ENCODE measurements around the gene ACKR2. TPM values are rescaled to one million over a fixed set of nuclear protein-coding genes. Genes with fewer than 3 reads are reported as not detected.

The ACKR2 gene
- total RNA-seq, 4 donors from 2014 or later = 1.2 to 6.6 (median 3.4) TPM

DNA sequence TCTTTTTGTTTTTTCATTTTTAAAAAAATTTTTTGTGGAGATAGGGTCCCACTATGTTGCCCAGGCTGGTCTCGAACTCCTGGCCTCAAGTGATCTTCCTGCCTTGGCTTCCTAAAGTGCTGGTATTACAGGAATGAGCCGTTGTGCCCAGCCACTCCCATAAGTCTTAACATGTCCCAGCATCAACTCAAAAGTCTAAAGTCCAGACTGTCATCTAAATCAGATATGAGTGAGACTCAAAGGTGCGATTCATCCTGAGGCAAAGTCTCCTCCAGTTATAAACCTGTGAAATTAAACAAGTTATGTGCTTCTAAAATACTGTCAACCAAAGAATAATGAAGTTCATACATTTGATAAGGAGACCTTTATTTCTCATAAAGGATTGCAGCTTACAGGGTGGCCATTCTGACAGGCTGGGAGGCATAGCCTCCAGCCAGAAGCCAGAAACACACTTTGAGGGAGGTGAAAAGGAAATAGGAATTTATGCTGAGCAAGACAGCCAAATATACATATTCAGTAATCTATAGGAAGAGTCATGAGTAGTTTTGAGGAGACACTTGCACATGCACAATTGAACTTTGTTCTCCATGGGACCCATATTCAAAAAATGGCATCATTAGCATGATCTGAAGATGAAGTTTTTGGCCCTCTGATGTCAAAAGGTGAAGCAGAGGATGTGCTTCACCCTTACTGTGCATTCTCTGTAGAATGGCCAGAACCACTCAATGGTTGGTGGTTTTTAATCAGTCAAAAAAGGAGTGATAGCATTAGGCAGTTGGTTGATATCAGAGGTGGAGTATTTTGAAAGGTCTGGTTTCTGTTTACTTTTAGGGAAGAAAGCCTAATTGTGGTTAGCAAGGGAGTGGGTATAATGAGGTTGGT is 85.7 kb downstream of the ACKR2 start:
- no peaks in the 10 kb centered on the region for H3K36me3 ChIP-seq
- no peaks in the 10 kb centered on the region for H3K9me3 ChIP-seq
- WGBS = 56% methylated on average over 3 of the region's 3 CpGs
- H3K27ac ChIP-seq = no peak overlapping the region
- no peak overlapping the region for H3K4me3 ChIP-seq
- no peak for DNase-seq (ENCODE audit: low spot score in 2 of 2)
- peaks cover 11% of the 10 kb centered on the region for H3K4me1 ChIP-seq
- TF ChIP-seq, protein P1, sequence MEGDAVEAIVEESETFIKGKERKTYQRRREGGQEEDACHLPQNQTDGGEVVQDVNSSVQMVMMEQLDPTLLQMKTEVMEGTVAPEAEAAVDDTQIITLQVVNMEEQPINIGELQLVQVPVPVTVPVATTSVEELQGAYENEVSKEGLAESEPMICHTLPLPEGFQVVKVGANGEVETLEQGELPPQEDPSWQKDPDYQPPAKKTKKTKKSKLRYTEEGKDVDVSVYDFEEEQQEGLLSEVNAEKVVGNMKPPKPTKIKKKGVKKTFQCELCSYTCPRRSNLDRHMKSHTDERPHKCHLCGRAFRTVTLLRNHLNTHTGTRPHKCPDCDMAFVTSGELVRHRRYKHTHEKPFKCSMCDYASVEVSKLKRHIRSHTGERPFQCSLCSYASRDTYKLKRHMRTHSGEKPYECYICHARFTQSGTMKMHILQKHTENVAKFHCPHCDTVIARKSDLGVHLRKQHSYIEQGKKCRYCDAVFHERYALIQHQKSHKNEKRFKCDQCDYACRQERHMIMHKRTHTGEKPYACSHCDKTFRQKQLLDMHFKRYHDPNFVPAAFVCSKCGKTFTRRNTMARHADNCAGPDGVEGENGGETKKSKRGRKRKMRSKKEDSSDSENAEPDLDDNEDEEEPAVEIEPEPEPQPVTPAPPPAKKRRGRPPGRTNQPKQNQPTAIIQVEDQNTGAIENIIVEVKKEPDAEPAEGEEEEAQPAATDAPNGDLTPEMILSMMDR (IDR thresholded peaks at IDR 0.05) = no peak
- no peak for TF ChIP-seq POLR2A (IDR thresholded peaks at IDR 0.05)
- no peak for TF ChIP-seq EP300 (IDR thresholded peaks at IDR 0.05)
- no peak for TF ChIP-seq POLR2AphosphoS5 (IDR thresholded peaks at IDR 0.05)
- H3K27me3 ChIP-seq = no peaks in the 10 kb centered on the region

DNA sequence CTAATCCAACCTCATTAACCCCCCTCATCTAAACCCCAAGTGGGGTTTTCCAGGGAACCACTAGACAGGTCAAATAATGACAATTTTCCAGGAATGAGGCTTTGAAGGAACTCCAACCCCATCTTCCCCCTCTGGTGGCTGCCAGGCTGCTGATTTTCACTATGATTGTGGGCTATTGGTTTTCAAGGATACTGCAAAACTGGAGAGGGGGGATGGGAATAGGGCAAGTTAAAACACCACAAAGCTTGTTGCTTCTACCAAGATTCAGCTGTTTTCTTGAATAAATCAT is 86.3 kb downstream of the ACKR2 start:
- TF ChIP-seq, protein P1 (IDR thresholded peaks at IDR 0.05) = no peak
- no peak for TF ChIP-seq POLR2A (IDR thresholded peaks at IDR 0.05)
- no peak for TF ChIP-seq POLR2AphosphoS5 (IDR thresholded peaks at IDR 0.05)
- TF ChIP-seq EP300 (IDR thresholded peaks at IDR 0.05) = no peak
- Histone ChIP-seq H3K27me3 (no peaks in the 10 kb centered on the region), H3K9me3 (no peaks in the 10 kb centered on the region), H3K4me3 (no peak overlapping the region), H3K4me1 (peaks cover 16% of the 10 kb centered on the region), H3K27ac (no peak overlapping the region), H3K36me3 (no peaks in the 10 kb centered on the region)
- no peak for DNase-seq (ENCODE audit: low spot score in 2 of 2)

DNA sequence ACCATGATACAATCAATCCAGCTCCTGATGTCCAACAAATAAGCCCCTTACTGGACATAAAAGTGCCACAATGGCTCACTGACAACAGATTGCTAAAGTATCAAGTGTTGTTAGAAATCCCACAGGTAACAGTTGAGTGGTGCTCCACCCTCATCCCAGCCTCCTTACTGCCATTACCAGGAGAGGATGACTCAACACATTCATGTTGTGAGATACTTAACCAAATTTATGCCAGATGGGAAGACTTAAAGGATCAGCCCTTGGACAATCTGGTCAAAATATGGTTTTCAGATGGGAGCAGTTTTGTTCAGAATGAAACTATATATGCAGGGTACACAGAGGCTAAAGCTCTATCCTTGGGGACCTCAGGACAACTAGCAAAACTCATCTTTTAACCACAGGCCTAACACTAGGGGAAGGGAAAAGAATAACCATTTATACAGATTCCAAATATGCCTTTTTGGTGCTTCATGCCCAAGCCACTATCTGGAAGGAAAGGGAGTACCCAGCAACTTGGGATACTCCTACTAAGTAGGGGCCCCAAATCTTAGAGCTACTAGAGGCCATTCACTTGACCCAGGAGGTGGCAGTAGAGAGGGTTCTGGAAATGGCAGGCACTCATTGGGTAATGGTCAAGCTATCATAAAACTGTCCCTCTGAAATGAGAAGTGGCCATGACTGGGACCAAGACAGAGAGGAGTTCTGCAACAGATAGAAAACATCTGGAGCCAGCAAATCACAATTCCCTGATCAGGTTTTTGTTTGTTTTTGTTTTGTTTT is 89.8 kb downstream of the ACKR2 start:
- TF ChIP-seq EP300 (IDR thresholded peaks at IDR 0.05) (no peak), POLR2A (IDR thresholded peaks at IDR 0.05) (no peak), POLR2AphosphoS5 (IDR thresholded peaks at IDR 0.05) (no peak)
- TF ChIP-seq, protein P1 (IDR thresholded peaks at IDR 0.05) = no peak
- H3K27ac ChIP-seq = peak overlapping the region; percentile 57
- H3K36me3 ChIP-seq = no peaks in the 10 kb centered on the region
- no peaks in the 10 kb centered on the region for H3K9me3 ChIP-seq
- no peak overlapping the region for H3K4me3 ChIP-seq
- peaks cover 23% of the 10 kb centered on the region for H3K4me1 ChIP-seq
- H3K27me3 ChIP-seq = no peaks in the 10 kb centered on the region
- DNase-seq (ENCODE audit: low spot score in 2 of 2) = no peak

DNA sequence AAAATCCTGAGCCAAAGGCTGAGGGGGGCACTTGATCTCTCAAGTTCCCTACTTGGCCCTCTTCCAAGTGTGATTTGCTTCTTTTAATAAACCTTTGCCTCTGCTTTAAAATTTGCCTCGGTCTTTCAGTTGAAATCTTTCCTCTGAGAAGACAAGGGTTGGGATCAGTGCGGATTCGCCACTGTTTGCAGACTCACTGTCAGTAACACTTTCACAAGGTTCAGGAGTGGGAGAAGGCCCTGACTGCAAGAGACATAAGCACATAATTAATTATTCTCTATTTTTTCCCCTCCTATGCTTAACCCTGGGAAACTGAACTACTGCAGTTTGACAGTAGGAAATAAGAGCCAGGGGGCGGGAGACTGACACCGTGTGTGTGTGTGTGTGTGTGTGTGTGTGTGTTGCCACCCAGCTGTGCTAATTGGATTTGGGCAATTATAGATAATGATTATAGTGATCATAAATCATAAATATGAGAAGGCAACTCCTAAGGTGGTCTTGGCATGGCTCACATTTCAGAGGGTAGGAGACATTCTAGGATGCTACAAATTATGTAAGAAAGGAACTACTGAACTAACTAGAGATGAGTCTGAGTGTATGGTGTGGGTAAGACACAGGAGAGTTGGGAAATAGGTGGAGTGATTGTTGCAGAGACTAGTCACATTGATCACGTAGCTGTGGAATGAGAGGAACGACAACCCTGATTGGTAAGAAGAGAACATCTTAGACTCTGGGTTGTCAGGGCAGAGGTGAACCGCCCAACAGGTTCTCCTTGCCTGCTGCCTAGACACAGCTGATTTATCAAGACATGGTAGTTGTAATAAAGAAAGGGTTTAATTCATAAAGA is 91.2 kb downstream of the ACKR2 start:
- TF ChIP-seq POLR2AphosphoS5 (IDR thresholded peaks at IDR 0.05) (no peak), EP300 (IDR thresholded peaks at IDR 0.05) (no peak), POLR2A (IDR thresholded peaks at IDR 0.05) (no peak)
- TF ChIP-seq, protein P1 (IDR thresholded peaks at IDR 0.05) = no peak
- no peak for DNase-seq (ENCODE audit: low spot score in 2 of 2)
- Histone ChIP-seq H3K4me3 (no peak overlapping the region), H3K4me1 (peaks cover 23% of the 10 kb centered on the region), H3K36me3 (no peaks in the 10 kb centered on the region), H3K27ac (peak overlapping the region; percentile 57), H3K9me3 (no peaks in the 10 kb centered on the region), H3K27me3 (no peaks in the 10 kb centered on the region)
- WGBS = 63% methylated on average over 8 of the region's 8 CpGs

Data from suprapubic skin (tissue), 4 donors.